Body of pancreas (tissue), 4 donors: ENCODE measurements around the gene DBF4B. TPM values are rescaled to one million over a fixed set of nuclear protein-coding genes. Genes with fewer than 3 reads are reported as not detected.
A peak's percentile ranks its signal among the peaks of the same experiment; 100 is the strongest.
"Not testable (repeated sequence)": the region's sequence is repeated elsewhere in the genome, so short reads cannot be mapped to it uniquely, and the experiment has no call there.

Source experiments
- ATAC-seq: fragments of 150-250 bp; one replicate; pipeline ENCODE4 v1.9.1; 2016
- DNase-seq, 4 donors: peaks; one replicate each; pipeline ENCODE4 v3.0.0-alpha.2; 2019
- H3K27ac ChIP-seq, 4 donors: fragments of 200-600 bp; sonication (generic); 1 replicate in 3 of 4; 2 replicates in 1 of 4; pipeline versions ENCODE4 v1.5.1 to v1.6.1; 2016 to 2019; ENCODE audit warnings: mild to moderate bottlenecking in 1 of 4, mixed read lengths in 1 of 4, moderate library complexity in 1 of 4
- H3K27me3 ChIP-seq, 2 donors: fragments of 200-600 bp; sonication (generic); one replicate each; pipeline ENCODE4 v1.6.0; 2016; ENCODE audit warnings: mild to moderate bottlenecking in 1 of 2
- H3K36me3 ChIP-seq, 2 donors: fragments of 200-600 bp; sonication (generic); replicated peaks in 1 of 2; 2 replicates each; pipeline ENCODE4 v1.5.1; 2016; ENCODE audit warnings: low read depth in 2 of 2; ENCODE audit not compliant: insufficient read depth in 1 of 2
- H3K4me1 ChIP-seq: fragments of 200-600 bp; sonication (generic); one replicate; pipeline ENCODE4 v1.6.0; 2016
- H3K4me3 ChIP-seq, 2 donors: fragments of 200-600 bp; sonication (generic); 1 replicate in 1 of 2; 2 replicates in 1 of 2; pipeline ENCODE4 v1.5.1; 2016 to 2019
- H3K9me3 ChIP-seq, 3 donors: fragments of 200-600 bp; sonication (generic); 1 replicate in 2 of 3; 2 replicates in 1 of 3; pipeline ENCODE4 v1.5.1; 2016
- POLR2A ChIP-seq, 3 donors: fragments of 450-650 bp; IDR thresholded peaks; one replicate each; pipeline ENCODE4 v1.6.1; 2016; ENCODE audit warnings: antibody characterized with exemption in 3 of 3, mild to moderate bottlenecking in 2 of 3
- WGBS, 2 donors: methylation state at CpG; one replicate each; pipeline ENCODE4 v1.1.5; 2017; 5-methylcytosine and 5-hydroxymethylcytosine counted together
- intact Hi-C: fragments of 100-400 bp; cut with DNase I; formaldehyde crosslinking; loops from one replicate; pipeline ENCODE4 v1.15.1; 2023
- total RNA-seq, 2 donors: library from RNA; depleted of rRNA; stranded (reverse); fragments of >200 nt; gene quantifications; one replicate each; pipeline ENCODE4 v1.1.0, GENCODE V29; 2016
- TF ChIP-seq, protein P1 (sequence below), 7 experiments: fragments of 450-650 bp in 4 of 7; fragments of 200-600 bp in 3 of 7; sonication (generic) in 3 of 7; IDR thresholded peaks; one replicate each; pipeline ENCODE4 v1.5.1; 2016 to 2019; ENCODE audit warnings: antibody characterized with exemption in 7 of 7

Gene DBF4B
- total RNA-seq, 2 donors from 2014 or later = 2.0 to 3.4 TPM

DNA sequence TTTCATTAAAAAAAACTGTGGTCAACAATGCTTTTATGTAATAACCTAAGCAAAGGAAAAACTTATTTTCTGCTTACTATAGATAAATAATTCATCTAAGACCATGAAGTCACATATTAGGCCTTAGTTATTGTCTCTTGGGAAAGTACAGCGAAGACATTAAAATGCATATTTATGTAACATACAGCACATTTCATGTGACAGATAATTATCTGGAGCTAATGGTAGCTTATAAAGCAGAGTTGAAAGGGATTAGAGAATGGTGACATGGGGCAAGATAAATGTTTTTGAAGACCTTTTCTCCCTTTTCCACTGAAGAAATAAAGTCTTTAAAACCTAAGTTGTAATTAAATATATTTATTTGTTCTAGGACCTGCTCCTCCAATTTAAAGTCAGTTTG is 42.5 kb upstream of the DBF4B start:
- no peak overlapping the region for H3K27ac ChIP-seq
- H3K4me1 ChIP-seq = no peaks in the 10 kb centered on the region
- H3K27me3 ChIP-seq = no peaks in the 10 kb centered on the region
- no peak for DNase-seq
- 87 to 94% methylated on average over 1 of the region's 1 CpG for WGBS, 2 donors
- no peak overlapping the region for H3K4me3 ChIP-seq
- H3K9me3 ChIP-seq = no peaks in the 10 kb centered on the region
- TF ChIP-seq POLR2A (IDR thresholded peaks at IDR 0.05) = no peak
- TF ChIP-seq, protein P1, sequence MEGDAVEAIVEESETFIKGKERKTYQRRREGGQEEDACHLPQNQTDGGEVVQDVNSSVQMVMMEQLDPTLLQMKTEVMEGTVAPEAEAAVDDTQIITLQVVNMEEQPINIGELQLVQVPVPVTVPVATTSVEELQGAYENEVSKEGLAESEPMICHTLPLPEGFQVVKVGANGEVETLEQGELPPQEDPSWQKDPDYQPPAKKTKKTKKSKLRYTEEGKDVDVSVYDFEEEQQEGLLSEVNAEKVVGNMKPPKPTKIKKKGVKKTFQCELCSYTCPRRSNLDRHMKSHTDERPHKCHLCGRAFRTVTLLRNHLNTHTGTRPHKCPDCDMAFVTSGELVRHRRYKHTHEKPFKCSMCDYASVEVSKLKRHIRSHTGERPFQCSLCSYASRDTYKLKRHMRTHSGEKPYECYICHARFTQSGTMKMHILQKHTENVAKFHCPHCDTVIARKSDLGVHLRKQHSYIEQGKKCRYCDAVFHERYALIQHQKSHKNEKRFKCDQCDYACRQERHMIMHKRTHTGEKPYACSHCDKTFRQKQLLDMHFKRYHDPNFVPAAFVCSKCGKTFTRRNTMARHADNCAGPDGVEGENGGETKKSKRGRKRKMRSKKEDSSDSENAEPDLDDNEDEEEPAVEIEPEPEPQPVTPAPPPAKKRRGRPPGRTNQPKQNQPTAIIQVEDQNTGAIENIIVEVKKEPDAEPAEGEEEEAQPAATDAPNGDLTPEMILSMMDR (IDR thresholded peaks at IDR 0.05) = no peak
- no peaks in the 10 kb centered on the region for H3K36me3 ChIP-seq
- intact Hi-C loops = no loop called here
- ATAC-seq = no peak

DNA sequence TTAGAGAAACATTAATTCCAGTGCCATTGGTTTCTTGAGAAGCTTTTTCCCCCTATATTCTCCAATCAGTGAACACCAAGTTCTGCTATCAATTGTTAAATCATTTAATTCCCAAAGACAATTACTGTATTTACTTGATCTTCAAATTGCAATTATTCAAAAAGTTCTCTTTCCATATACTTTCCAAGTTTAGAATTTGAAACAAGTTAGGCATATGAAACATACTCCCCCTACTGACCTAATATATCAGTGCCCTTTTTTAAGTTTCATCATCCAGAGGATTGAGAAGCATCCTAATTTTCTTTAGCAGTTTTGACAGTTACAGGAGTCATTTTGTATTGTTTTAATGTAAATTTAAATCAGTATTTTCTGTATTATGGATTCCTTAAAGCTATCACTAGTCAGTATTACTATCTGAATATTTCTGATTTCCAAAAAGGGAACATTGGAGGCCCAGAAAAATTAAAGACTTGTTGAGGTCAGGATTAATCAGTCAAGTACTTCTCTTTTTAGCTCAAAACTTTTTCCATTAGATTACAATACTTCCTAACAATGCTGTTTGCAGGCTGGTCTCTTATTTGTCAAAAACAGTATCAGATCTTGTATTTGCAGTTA is 35.9 kb upstream of the DBF4B start:
- intact Hi-C loops = no loop called here
- no peaks in the 10 kb centered on the region for H3K36me3 ChIP-seq
- H3K4me1 ChIP-seq = no peaks in the 10 kb centered on the region
- H3K4me3 ChIP-seq = no peak overlapping the region
- DNase-seq (no peak), ATAC-seq (no peak)
- TF ChIP-seq POLR2A (IDR thresholded peaks at IDR 0.05) = no peak
- TF ChIP-seq, protein P1 (IDR thresholded peaks at IDR 0.05) = peak in 6 of 7 experiments; percentile 32 to 49 (median 40)
- H3K27ac ChIP-seq = no peak overlapping the region
- H3K9me3 ChIP-seq = no peaks in the 10 kb centered on the region
- H3K27me3 ChIP-seq = no peaks in the 10 kb centered on the region

DNA sequence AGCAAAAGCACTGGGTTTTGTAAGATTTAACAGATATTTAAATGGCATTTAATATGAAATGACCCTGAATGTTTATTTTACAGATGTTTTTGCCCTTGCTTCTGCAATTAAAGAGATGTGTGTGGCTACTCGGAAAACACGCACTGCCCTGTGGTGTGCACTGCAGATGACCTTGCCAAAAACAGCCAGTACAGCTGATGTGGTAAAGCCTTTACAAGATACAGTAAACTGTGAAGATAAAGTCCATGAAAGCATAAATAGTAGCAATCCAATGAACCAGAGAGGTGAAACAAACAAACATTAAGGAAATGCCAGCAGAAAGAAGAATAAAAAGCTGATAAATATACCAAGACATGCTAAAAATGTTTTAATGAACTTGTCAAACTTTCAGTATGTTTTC is 34.6 kb upstream of the DBF4B start:
- no peaks in the 10 kb centered on the region for H3K4me1 ChIP-seq
- peaks cover 0 to 2% of the 10 kb centered on the region in 2 donors for H3K36me3 ChIP-seq
- no peak overlapping the region for H3K27ac ChIP-seq
- H3K4me3 ChIP-seq = no peak overlapping the region
- no peak for ATAC-seq
- TF ChIP-seq, protein P1 (IDR thresholded peaks at IDR 0.05) = no peak
- no peak for TF ChIP-seq POLR2A (IDR thresholded peaks at IDR 0.05)
- 40 to 46% methylated on average over 2 of the region's 2 CpGs for WGBS, 2 donors
- no peak for DNase-seq
- intact Hi-C loops = no loop called here
- no peaks in the 10 kb centered on the region for H3K9me3 ChIP-seq
- no peaks in the 10 kb centered on the region for H3K27me3 ChIP-seq

DNA sequence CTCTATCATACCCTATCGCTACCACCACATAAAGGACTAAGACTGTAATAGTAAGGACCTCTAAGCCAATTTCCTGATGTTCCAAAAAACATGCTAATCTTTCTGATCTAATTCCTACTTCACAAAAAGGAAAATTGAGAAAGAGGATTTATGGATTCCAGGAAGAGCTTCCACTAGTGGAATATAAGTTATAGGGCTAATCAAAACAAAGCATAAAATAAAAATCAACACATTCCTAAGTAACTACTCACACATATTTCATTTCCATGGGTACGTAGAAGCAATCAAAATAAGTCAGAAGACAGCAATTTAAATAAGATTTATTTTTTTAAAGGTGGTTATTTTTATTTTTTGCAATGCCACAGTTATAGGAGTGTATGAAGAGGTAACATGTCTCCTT is 31.3 kb upstream of the DBF4B start:
- H3K4me3 ChIP-seq = no peak overlapping the region
- DNase-seq = no peak
- intact Hi-C loops = no loop called here
- peaks cover 0 to 10% of the 10 kb centered on the region in 2 donors for H3K36me3 ChIP-seq
- no peaks in the 10 kb centered on the region for H3K9me3 ChIP-seq
- no peak for ATAC-seq
- H3K27ac ChIP-seq = no peak overlapping the region
- no peaks in the 10 kb centered on the region for H3K27me3 ChIP-seq
- no peaks in the 10 kb centered on the region for H3K4me1 ChIP-seq
- TF ChIP-seq, protein P1 (IDR thresholded peaks at IDR 0.05) = no peak
- no peak for TF ChIP-seq POLR2A (IDR thresholded peaks at IDR 0.05)
- WGBS, 2 donors = 68 to 71% methylated on average over 2 of the region's 2 CpGs

DNA sequence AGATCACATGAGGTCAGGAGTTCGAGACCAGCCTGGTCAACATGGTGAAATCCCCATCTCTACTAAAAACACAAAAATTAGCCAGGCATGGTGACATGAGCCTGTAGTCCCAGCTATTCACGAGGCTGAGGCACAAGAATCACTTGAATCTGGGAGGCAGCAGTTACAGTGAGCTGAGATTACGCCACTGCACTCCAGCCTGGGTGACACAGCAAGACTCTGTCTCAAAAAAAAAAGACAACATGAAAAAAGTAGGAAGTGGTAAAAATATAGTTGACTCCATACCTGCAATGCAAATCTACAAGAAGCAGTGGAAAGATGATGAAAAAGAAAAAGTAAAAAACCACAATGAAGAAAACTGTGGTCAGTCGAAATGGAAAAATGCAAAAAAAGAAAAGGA is 25.2 kb upstream of the DBF4B start:
- intact Hi-C loops, ATAC-seq: not testable (repeated sequence)
- H3K36me3 ChIP-seq = peaks cover 0 to 12% of the 10 kb centered on the region in 2 donors

More for the DNA sequence above, 25.2 kb upstream of the DBF4B start:
- 73 to 80% methylated on average over 4 of the region's 4 CpGs for WGBS, 2 donors
- DNase-seq, H3K27ac ChIP-seq, H3K4me3 ChIP-seq, H3K9me3 ChIP-seq, H3K27me3 ChIP-seq, H3K4me1 ChIP-seq: not testable (repeated sequence)
